ENCODE data around the gene PSMB7. TPM values are rescaled to one million over a fixed set of nuclear protein-coding genes. Genes with fewer than 3 reads are reported as not detected.

Gene PSMB7
- total RNA-seq: 133 TPM
- long read RNA-seq, transcript PSMB7-201 (8 exons, 980 nt): major isoform, 166 of 175 reads
- long read RNA-seq, partial matches to known transcripts: 2 of 175 reads
- long read RNA-seq, other reads (novel, unspliced or antisense): 7 of 175 reads

DNA sequence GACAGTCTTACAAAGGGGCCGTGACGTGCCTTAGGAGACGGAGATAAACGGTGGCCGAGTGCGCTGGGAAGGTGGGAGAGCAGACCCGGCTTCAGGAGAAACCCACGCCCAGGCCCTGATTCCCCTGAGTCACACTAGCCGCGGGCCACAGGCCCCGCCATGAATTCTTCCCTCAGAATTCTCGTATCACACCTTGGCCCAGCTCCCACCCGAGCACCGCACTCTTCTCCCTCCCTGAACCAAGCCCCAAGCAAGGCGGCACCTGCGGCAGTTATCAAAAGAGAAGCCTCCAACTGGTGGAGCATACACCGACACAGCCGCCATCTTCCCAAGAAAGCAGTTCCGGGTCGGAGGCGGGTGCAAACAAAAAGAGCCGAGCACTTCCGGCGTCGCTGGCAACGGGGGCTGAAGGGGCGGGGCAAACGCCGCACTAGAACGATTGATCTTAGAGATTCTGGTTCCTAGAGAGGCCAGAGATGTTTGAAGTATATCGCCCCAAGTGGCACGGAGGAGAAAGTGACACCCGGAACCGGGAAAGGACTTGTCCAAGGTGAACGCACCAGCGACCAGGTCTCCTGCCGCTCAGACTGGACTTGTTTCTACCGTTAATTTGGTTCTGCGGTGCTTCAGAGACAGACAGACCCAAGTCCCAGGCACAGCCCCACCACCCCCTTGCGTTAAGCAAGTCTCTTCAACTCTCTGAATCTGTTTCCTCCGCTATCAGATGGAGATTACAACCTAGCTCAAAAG is at the start of gene PSMB7:
TSS of gene PSMB7 (minus strand) at position 341 of the 750 bp plus-strand sequence. CDS start at position 324, 17 bp downstream.
- intact Hi-C loops (cut with DNase I): loop anchor here (5.0 kb wide), 1 partner anchor 122 kb away; no protein-coding TSS in a partner anchor

DNA sequence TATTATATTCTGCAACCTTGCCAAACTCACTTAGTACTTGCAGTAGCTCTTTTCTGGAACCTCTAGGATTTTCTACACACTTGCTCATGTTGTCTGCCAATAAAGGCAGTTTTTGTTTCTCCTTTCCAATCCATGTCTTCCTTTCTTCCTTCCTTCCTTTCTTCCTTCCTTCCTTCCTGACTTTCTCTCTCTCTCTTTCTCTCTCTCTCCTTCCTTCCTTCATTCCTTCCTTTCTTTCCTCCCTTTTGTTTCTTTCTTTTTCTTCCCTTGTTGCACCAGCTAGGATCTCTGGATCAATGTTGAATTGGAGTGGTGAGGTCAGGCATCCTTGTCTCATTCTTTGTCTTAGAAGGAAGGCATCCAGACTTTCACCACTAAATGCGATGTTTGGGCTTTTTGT is 47.5 kb upstream of the PSMB7 start:
- DNase-seq (ENCODE audit: low spot score): no peak
- intact Hi-C loops (cut with DNase I): no loop called here

More for the DNA sequence above, at the start of gene PSMB7:
- DNase-seq (ENCODE audit: low spot score): peak; percentile 97

DNA sequence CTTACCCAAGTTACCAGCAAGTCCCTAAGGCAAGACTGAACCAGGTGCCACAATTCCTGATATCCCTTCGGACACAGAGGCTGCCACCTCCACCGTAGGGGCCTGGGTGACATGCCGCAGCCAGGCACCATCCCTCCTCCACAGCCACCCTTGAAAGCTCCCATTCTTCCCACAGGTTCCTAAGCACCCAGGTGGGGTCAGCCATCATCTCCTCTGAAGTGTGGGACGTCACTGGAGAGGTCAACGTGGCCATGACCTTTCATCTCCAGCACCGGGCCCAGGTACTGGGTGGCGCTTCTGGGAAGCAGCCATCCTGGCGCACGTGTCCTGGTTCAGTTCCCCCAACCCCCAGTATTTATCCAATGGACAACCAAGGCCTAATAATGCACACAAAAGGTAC is 43.2 kb upstream of the PSMB7 start:
- DNase-seq (ENCODE audit: low spot score): peak; percentile 55
- intact Hi-C loops (cut with DNase I): no loop called here

DNA sequence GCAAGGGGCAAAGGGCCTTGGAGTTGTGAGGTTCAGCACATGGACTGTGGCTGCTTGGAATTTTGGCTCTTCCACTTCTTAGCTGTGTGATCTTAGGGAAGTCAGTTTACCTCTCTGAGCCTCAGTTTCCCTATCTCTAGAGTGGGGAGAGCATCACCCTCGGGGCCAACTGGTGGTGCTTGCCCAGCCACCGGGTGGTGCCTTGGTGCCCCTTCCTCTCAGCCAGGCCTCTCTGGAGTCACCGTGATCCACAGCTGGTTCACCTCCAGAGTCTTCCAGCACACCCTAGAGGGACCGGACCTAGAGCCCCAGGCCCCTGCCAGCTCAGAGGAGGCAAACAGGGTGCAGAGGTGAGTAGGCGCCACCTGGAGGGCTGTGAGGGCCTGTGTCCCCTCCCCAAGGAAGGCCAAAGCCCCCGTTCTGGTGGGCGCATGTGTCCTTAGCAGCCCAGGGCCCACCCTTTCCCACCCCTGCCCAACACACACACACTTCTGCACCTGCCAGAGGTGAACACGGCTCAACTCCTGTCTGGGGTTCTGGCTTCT is 42.7 kb upstream of the PSMB7 start:
- DNase-seq (ENCODE audit: low spot score): peak; percentile 57
- intact Hi-C loops (cut with DNase I): no loop called here

DNA sequence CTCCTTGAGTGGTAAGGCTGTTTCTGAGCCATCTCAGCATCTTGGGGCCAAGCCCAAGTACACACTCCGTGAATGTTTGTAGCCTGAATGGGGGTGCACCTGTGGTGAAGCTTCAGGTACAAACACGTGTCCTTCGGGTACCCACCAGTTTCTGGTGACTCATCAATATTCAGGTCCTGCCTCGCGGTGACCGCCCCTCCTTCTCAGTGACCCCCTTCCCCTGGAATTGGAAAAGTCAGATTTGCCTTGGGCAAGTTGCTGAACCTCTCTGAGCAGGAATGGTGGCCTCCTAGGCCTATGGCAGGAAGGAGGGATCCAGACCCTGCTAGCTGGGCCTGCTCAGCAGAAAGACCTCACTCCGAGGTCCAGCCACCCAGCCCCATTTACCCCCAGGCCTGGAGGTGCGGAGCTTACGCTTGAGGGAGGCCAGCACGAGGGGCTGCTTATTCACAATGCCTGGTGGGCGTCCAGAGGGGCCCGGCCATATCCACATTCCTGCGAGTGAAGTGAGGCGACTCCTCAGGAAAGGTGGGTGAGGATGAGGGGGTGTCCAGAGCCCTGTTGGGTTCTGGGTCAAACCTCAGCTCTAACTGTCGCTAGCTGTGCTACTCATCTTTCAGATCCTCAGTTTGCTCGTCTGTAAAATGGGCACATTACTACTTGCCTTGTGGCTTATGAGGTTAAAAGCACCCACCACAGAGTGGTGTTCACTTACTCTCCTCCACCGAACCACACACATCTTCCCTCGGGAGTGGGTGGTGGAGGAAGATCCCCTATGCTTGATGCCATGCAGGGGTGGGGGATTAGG is 42.0 kb upstream of the PSMB7 start:
- intact Hi-C loops (cut with DNase I): no loop called here
- DNase-seq (ENCODE audit: low spot score): peak; percentile 73

DNA sequence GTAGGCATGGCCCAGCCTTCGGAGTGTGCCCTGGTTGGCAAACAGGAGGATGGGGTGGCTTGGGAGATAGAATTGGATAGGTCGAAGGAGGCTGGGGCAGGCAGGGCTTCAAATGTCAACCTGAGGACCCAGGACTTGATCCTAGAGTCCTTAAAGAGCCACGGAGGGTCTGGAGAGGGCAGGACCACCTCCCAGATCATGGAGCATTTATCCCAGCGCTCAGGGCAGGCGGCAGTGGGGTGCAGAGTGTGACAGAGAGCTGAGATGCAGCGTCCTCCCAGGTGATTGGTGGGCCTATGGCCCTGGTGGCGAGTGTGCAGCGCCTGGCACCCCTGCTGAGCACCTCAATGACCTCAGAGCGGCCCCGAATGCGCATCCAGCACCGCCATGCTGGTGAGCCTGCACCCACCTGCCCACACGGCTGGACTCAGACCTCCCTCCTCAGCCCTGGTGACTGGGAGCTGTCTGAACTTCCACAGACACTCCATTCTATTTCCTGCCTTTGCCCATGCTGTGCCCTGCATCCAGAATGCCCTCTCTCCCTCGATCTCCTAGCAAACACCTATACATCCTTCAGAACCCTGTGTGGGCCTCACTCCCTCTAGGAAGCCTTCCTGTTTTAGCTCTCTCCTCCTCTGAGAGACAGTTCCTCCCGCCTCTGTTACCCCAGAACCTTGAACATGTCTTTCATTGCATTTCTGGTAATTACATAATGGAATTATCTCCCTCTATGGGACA is 41.3 kb upstream of the PSMB7 start:
- DNase-seq (ENCODE audit: low spot score): peak; percentile 51
- intact Hi-C loops (cut with DNase I): no loop called here

DNA sequence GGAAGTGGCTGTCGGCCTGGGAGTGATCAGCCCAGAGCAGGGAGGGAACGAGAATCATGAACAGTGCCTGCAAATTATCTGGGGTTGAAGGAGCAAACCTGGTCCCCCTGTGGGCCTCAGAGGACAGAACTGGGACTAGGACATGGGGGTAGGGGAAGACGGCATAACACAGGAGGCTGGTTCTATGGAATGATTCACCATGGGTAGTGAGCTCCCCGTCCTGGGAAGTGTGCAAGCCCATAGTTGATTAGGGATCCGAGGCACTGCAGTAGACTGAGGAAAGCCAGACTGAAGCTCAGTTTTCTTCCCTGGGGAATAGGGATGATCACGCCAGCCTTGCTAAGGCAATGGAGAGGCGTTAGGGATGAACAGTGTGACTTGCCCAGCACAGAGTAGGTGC is 40.6 kb upstream of the PSMB7 start:
- peak; percentile 41 for DNase-seq (ENCODE audit: low spot score)
- intact Hi-C loops (cut with DNase I): no loop called here

DNA sequence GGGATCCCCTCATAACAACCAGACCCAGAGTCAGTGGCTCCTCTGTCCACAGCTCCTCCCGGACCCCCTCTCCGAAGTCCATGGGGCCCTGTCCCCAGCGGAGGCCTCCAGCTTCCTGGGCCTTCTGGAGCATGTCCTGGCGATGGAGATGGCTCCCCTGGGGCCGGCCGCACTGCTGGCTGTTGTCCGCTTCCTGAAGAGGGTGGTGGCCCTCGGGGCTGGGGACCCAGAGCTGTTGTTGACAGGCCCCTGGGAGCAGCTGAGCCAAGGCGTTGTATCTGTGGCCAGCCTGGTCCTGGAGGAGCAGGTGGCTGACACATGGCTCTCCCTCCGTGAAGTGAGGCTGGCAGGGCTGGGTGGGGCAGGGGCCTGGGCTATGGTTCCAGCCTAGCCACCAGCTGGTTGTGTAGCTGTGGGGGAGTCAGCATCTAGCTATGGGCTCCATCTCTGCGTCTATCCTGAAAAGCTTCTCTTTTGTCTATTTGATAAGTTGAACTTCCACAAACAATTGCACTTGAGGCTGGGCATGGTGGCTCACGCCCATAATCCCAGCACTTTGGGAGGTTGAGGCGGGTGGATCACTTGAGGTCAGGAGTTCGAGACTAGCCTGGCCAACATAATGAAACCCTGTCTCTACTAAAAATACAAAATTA is 39.7 kb upstream of the PSMB7 start:
- peak; percentile 53 for DNase-seq (ENCODE audit: low spot score)
- intact Hi-C loops (cut with DNase I): no loop called here

DNA sequence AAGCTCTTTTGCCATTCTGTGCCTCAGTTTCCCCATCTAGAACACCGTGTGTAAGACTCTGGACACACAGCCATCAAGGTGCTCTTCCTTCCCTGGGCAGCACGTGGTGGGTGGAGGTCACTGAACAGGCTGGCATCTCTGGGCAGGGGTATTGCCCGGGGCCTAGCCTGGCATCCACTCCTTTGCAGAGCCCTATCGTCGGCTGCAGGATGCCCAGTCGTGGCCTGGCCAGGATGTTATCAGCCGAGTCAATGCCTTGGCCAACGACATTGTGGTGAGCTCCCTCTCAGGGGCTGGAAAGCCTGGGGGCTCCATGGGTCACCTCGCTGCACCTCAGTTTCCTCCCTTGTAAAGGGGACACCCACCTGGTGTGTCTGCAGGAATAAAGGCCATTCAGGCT is 39.1 kb upstream of the PSMB7 start:
- intact Hi-C loops (cut with DNase I): no loop called here

DNA sequence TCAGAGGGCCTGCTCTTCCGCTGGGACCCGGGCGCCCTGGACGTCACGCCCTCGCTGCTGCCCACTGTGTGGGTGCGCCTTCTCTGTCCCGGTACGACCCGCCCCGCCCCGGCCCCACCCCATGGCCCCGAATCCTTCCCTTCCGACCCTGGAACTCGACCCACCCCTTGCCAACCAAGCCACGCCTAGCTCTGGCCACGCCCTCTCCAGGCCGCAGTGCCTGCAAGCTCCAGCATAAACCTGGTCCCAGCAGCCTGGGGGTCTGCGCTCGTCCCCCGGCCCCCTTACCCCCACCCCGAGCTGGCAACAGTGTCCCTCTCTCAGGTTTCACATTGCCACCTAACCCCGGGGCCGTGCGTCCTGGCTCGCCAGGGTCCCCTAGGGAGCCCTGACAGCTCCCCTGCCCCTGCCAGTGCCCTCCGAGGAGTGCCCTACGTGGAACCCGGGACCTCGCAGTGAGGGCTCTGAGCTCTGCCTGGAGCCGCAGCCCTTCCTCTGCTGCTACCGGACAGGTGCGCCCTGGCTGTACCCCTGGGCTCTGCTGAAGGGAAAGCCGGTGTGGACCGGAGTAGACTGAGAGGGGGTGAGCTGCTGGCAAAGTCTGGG is 38.4 kb upstream of the PSMB7 start:
- peak; percentile 33 for DNase-seq (ENCODE audit: low spot score)
- intact Hi-C loops (cut with DNase I): no loop called here

More for the DNA sequence above, 39.1 kb upstream of the PSMB7 start:
- peak; percentile 54 for DNase-seq (ENCODE audit: low spot score)

DNA sequence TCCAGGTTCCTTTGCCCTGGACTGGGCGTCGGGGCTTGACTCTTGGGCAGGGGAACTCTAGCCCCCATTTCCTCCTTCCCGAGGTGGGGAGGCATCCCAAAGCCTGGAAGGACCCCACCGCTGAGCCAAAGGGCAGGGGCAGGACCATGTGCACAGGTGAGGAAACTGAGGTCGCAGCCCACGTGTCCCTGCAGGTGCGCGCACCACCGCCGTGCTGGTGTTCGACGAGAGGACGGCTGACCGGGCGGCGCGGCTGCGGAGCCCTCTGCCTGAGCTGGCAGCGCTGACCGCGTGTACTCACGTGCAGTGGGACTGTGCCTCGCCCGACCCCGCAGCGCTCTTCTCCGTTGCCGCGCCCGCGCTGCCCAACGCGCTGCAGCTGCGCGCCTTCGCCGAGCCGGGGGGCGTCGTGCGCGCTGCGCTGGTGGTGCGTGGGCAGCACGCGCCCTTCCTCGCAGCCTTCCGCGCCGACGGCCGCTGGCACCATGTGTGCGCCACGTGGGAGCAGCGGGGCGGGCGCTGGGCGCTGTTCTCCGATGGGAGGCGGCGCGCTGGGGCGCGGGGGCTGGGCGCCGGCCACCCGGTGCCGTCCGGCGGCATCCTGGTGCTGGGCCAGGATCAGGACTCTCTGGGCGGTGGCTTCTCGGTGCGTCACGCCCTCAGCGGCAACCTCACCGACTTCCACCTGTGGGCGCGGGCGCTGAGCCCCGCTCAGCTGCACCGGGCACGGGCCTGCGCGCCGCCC is 37.8 kb upstream of the PSMB7 start:
- intact Hi-C loops (cut with DNase I): no loop called here
- DNase-seq (ENCODE audit: low spot score): peak; percentile 56

DNA sequence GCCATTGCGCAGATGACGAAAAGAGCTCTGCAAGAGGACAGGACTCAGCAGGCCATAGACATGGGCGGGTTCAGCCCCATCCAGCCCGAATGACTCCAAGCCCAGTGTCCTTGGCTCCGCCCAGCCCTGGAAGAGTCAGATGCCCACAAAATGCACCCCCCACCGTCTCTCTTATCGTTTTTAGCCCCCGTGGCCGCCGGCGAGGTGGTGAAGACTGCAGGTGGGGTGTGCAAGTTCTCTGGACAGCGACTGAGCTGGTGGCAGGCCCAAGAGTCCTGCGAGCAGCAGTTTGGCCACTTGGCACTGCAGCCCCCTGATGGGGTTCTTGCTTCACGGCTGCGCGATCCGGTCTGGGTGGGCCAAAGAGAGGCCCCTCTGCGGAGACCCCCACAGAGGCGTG is 37.1 kb upstream of the PSMB7 start:
- peak; percentile 51 for DNase-seq (ENCODE audit: low spot score)
- intact Hi-C loops (cut with DNase I): no loop called here

DNA sequence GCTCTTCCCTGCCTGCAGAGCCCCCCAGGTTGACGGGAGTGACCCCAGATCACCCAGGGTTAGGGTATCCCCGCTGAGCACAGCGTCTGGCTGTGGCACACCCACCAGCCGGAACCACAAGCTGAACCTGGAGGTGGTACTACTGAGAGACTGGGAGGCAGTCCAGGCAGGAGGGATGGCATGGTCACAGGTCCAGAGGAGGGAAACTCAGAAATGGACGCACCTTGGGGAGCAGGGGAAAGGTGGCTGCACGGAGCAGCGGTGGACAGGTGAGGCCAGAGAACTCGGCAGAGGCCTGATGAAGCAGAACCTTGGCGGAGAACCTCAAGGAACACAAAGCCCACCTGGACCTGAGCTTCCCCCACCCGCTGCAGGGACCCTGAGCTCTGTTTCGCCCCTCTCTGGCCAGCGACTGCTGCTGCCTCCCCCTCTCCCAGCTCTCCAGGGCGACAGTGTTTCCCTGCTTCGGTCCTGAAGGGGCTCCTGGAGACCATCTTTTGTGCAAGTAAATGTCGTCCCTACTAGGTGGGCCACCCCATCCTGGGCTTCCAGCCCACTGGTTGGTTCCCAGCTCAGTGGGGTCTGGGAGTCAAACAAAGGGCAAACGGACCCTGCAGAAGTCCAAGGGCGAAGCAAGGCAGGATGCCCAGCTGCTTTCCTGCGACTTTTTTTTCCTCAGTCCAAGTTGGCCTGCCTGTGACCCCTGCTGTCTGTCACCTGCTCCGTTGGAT is 35.9 kb upstream of the PSMB7 start:
- intact Hi-C loops (cut with DNase I): no loop called here

DNA sequence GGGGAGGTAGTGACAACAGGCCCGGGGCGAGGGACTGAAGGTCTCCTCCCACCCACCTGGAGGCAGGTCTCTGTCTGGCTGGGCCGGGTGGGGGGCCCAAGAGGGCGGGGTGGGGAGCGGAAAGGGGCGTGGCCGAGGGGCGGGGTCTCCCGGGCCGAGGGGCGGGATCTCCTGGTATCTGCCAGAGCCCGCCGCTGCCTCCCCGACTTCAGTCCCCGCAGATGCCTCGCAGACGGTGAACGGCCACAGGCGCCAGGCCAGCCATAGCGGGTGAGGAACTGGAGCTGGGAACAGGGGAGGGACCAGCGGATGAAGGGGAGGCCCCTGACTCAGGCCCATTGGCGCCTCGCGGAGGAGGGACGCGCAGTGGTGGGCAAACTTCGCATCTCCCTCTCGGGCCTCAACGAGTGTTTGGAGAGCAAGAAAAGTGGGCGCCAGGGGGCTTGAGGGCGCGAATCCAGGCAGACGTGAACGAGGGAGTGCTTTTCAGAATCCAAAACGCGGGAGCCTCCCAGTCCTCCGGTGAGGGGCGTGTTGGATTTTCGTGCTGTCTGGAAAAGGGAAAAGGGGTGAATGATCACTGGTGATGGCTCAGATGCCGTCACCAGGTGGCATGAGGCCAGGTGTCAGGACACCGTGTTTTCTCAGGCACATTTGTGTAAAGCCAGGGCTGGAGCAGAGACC is 35.1 kb upstream of the PSMB7 start, which contains the start of gene ADGRD2:
TSS of gene ADGRD2 (plus strand) at position 211 of the 684 bp plus-strand sequence. CDS start 1,216 bp downstream, outside the sequence.
- DNase-seq (ENCODE audit: low spot score): peak; percentile 64
- intact Hi-C loops (cut with DNase I): no loop called here

More for the DNA sequence above, 35.9 kb upstream of the PSMB7 start:
- DNase-seq (ENCODE audit: low spot score): peak; percentile 51

DNA sequence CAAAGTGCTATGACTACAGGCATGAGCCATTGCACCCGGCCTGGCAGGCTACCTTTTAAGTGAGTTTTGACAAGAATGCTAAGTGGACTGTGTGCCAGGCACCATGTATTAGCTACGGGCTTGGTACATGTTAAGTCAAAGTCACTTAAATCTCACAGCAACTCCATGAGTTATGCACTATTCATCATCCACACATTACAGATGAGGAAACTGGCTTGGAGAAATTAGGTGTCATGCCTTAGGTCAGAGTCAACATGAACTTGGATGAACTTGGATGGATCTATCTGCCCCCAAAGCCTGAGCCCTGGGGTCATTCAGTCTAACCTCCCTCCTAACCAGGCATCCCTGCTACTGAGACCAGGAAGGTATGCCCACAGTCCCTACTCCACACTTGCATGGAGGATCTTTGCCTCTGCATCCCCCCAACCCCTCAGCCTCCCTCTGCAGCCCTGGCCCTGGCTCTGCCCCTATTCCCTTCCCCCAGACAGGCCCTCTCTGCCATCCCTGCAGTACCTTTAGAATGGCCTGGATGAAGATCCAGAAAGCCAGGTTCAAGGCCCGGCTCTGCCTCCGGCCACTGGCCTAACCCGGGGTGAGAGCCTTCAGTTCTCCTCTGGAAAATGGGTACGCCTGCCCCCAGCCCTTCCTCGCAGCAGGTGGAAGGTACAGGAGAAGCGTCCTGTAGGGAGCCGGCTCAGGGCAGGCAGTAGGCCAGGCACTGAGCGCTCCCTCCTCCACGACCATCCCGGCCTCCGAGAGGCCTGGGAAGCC is 34.3 kb upstream of the PSMB7 start:
- peak; percentile 62 for DNase-seq (ENCODE audit: low spot score)
- intact Hi-C loops (cut with DNase I): no loop called here

DNA sequence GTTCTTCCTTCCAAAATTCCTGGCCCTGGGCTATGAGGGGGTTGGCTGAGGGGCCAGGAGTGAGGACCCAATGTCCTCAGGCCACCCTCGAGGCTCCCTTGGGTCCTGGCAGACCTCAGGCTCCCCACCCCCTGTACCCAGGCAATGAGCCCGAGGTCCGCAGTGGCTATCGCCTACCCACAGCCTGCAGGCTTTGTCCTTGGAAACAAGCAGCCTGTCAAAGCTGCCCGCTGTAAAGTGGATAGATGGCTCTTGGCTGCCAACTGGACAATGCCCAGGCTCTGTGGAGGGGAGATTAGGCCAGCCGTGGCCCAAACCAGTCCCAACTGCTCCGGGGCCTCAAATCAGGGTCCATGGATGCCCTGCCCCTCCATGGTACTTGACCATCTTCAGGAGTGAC is 32.8 kb upstream of the PSMB7 start:
- intact Hi-C loops (cut with DNase I): no loop called here
- peak; percentile 82 for DNase-seq (ENCODE audit: low spot score)

Data from cardiac septum (tissue), 1 donor.